NCI-H1417 treated with DMSO at 0.1 percent for 48 hours (cell line): ENCODE results near the gene TMEM179.
A peak's percentile ranks its signal among the peaks of the same experiment; 100 is the strongest.
"Not testable (repeated sequence)": the region's sequence is repeated elsewhere in the genome, so short reads cannot be mapped to it uniquely, and the experiment has no call there.

ENCODE experiments used
- DNase-seq: peaks from one replicate; lab custom pipeline; 2025; lab: John Stamatoyannopoulos, UW

TMEM179 gene

DNA sequence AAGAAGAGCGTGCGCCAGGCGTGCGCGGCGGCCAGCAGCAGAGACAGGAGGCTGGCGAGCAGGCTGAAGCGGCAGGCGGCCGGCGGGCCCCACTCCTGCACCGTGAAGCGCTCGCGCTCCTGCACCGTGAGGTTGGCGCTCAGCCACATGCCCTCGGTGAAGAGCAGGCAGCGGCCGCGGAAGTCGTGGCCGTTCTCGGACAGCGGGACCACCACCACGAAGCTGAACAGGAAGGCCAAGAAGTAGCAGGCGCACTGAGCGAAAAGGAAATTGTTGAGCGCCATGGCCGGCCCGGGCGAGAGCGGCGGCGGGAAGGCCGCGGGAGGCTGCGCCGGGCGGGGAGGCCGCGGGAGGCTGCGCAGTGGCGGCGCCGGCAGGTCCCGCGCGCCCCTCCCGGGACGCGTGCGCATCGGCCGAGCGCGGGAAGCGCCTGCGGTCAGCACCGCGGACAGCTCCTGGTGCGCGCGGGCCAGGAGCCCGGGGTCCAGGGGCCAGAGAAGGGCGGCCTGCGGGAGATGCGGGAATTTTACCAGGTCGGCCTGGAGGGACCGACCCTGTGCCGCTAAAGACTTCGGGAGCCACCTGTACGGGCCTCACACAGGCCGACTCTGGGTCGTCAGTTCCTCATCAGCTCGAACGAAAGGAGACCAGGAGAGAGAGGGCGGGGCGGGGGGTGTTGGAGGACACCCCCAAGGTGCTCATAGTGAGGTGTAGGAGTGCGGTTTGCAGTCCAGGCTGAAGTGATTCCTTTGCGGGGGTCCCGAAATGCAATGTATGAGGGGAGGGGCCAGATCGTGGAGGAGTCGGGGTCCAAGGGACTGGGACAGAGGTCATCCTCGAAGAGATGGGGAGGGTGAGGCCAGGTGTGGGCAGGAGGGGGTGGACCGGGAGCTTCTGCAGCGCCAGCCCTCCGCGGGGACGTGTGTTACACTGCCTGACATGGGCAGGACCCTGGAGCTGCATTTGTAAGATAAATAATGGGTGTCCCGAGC, at the start of gene TMEM179:
Gene TMEM179, minus strand, starts transcription at position 315 of the 992 bp plus-strand sequence. Its CDS starts 31 bp downstream, at position 284.
- peak; percentile 34 for DNase-seq

- no peak for DNase-seq
Measured at GRCh38 chr14:104654119-104654518, 49.5 kb upstream of the TMEM179 start.

DNA sequence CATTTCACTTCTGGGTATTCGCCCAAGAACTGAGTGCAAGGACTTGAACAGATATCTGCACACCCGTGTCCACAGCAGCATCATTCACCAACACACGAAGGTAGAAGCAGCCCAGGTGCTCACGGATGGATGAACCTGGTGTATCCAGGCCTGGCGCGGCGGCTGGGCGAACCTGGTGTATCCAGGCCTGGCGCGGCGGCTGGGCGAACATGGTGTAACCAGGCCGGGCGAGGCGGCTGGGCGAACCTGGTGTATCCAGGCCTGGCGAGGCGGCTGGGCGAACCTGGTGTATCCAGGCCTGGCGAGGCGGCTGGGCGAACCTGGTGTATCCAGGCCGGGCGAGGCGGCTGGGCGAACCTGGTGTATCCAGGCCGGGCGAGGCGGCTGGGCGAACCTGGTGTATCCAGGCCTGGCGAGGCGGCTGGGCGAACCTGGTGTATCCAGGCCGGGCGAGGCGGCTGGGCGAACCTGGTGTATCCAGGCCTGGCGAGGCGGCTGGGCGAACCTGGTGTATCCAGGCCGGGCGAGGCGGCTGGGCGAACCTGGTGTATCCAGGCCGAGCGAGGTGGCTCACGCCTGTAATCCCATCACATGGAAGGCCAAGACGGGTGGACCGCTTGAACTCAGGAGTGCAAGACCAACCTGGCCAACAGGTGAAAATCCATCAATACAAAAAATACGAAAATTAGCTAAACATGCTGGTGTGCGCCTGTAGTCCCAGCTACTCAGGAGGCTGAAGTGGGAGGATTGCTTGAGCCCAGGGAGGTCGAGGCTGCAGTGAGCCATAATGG, 48.8 kb upstream of the TMEM179 start:
- DNase-seq, result not testable (repeated sequence)

GRCh38 chr14:104652386-104652785, 47.8 kb upstream of the TMEM179 start:
- no peak for DNase-seq

- DNase-seq, result no peak
Measured at GRCh38 chr14:104651876-104652260, 47.3 kb upstream of the TMEM179 start.

DNA sequence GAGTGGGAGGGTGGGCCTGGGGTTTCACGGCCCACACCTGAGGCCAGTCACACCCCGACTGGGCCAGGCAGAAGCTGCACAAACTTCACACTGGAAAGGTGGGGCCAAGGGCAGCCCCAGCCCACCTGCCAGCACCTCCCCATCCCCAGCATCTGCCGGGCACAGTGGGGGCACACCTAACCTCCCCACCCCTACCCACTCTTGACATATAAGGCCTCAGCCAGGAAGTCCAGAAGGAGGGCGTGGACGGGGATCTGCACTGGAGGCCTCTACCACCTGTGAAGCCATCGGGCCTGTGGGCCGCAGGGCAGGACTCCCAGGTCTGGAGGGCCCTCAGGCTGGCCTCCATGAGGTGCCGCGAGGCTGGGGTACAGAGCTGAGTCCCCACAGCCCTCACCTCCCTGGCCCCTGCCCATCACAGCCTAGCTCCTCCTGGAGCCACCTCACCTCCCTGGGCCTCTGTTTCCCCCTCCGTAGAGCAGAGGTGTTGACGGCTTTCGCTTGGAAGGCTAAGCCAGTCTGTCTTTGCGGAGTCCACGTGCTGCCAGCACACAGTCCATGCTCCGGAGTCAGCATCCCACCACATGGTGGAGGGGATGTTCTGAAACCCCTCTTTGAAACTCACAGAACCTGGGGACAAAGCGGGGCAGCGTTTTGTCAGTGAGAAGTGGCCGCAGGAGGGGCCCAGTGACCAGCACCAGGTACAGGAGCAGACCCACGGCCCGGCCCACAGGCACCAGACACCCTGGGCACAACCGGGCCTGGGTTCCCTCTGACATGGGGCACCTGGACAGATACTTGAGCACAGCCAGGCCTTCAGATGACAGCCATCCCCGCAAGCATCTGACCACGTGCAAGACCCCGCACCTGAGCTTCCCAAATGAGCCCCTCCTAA, 46.7 kb upstream of the TMEM179 start:
- no peak for DNase-seq

DNA sequence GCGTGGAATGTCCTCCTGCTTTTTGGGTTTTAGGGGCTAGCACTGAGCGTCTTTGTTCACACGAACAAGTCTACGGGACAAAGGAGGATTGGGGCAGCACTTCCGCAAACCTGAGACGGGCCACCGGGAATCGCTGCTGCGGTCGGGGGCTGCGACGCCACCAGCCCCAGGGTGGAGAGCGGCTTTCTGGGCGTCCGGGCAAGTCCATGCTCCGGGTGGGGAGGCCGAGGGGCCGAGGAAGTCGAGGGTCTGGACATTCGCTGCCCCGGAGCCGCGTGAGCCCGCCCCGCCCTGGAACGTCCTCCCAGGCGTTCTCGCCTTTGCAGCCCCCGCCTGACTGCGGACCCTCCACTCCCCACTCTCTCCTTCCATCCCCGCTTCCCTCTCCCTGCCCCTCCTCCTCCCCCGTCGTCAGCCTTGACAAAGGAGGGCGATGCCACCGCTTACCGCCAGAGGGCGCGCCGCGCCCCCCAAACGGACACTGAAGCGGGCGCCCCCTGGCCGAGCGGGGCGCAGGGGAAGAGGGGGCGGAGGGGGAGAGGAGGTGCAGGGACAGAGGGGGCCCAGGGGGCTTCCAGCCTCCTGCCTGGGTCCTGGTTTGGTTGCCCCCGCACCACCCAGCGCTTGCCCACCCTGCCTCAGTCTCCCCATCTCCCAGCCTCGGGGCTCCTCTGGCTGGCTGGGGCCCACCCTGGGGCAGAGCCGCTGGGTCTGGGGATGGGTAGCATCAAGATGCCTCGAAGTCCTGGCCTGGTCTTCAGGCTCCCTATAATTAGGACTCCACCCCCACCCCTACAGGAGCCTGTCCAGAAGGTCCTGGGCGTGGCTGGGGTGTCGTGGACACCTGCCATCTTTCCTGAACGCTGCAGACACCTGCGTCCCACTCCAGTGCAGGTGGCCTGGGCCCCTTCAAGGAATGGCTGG, 45.7 kb upstream of the TMEM179 start:
- no peak for DNase-seq

GRCh38 chr14:104647467-104648043, 43.0 kb upstream of the TMEM179 start:
- DNase-seq, result no peak

- DNase-seq, result no peak
Measured at GRCh38 chr14:104644656-104645378, 40.2 kb upstream of the TMEM179 start.

DNA sequence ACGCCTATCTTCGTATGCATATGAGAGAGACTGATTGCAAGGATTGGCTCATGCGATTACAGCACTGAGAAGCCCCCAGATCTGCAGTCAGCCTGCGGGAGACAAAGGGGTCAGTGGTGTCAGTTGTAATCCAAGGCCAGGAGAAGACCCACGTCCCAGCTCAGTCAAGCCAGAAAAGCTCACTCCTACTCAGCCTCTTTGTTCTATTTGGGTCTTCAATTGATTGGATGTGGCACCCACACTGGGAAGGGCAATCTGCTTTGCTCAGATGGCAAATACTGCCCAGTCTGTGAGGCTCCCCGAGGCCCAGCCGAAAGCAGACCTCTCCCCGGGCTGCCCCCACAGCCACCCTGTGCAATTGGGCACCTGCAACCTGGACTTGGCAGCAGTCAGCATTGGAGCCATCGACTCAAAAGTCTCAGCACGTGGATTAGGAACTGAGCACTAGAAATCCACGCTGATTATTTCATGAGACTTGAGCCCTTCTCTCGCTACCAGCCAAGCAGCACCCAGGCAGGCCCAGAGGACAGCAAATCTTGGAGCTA, 39.6 kb upstream of the TMEM179 start:
- no peak for DNase-seq

DNA sequence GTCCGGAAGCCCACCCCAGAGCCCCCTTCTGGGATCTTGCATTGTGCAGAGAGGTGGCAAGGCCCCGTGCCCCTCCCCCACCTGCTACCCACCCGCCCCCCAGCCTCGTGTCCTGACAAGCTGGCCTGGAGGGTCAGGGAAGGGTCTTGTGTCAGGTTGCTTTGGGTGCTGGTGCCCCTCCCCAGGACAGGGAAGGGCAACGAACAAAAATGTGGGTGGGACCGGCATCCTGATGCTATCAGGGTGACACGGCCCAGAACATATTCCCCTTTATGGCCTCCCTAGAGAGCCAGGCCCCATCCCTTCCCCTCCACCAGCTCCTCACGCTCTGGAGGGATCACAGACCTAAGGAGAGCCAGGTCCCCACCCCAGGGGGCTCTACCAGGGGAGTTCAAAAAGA, 38.7 kb upstream of the TMEM179 start:
- DNase-seq, result no peak

- no peak for DNase-seq
Measured at GRCh38 chr14:104642540-104642868, 37.9 kb upstream of the TMEM179 start.

DNA sequence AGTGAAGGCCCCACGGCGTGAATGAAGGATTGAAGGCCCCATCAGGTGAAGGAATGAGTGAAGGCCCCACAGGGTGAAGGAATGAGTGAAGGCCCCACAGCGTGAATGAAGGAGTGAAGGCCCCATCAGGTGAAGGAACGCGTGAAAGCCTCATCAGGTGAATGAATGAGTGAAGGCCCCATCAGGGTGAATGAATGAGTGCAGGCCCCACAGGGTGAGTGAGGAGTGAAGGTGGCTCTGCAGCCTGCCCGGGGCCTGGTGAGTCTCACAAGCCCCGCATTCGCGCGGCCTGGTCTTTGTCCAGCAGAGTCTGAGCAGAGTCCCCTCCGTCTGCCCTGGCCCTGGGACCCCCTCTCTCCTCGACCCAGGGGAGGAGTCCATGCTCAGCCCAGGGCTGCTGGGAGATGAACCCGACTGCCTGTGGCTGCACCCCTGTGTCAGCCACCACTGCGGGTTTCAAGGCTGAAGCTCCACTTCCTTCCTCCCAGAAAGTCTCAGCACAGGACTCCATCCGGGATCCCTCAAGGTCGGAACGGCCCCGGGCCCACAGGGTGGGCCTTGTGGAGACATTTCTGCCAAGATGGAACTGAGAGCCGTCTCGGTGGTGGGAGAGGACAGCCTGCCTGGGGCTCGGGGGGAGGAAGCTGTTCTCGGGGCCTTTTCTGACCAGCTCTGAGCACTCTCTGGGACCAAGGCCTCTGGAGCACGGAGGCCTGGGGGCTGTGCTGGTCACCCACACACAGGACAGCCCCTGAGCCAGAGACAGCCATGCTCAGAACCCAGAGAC, 37.4 kb upstream of the TMEM179 start:
- no peak for DNase-seq

DNA sequence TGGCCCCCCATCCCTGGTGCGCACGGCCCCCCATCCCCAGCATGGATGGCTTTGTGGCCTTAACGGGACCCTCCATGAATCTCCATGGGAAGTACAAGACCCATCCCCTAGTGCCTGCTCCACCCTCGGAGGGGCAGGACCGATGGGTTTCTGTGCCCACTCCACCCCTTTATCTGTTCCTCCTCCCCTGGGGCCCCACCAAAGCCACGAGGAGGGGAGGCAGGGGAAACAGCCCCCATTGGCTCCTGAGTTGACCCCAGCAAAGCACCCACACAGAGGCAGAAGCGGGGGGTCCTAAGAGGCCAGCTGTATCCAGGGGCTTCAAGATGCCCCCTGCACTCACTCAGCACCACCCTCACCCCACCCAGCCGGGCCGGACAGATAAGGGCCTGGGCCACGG, 36.1 kb upstream of the TMEM179 start:
- DNase-seq, result no peak

GRCh38 chr14:104639885-104640548, 35.4 kb upstream of the TMEM179 start:
- peak; percentile 5 for DNase-seq

DNA sequence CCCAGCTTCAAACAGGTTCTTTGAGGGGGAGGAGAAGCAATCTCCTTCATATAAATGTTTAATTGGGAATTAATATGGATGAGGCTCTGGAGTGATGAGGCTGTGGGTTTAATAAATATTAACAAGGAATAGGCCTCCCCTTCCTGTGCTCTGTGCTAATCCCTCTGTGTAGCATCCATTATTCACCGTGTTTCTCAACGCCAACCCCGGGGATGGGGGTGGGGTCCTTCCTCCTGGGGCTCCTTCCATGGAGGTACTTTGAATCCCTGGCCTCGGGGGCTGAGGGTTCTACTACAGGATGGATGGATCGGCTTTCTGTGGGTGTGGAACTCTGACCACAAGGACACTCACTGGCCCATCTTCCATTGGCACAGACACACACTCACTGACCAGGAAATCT, 34.9 kb upstream of the TMEM179 start:
- DNase-seq, result no peak

DNA sequence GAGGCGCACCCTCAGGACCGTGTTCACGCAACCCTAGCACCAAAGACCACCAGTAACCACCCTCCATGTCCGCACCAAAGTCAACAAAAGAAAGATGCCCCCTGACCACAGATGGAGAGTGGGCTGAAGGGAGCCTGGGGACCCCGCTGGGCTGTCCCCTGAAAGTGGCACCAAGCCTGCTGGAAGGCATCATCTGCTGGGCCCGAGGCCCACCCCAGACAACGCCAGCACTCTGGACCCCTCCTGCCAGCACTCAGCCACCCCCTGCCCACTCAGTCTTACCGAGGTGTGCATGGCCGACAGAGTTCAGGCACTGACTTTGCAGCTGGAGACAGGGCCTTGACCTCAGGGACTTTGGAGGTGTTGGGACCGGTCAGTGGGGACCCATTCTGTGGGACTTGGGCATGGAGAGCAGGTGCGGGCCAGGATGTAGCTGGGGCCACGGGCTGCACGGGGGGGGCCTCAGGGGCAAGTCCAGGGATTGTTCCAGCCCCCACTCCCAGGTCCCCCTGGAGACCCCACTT, 34.4 kb upstream of the TMEM179 start:
- no peak for DNase-seq

GRCh38 chr14:104638190-104638589, 33.6 kb upstream of the TMEM179 start:
- no peak for DNase-seq
